ENCODE measurements around the gene LRP2. TPM values are rescaled to one million over a fixed set of nuclear protein-coding genes. Genes with fewer than 3 reads are reported as not detected.

LRP2 gene
- polyA plus RNA-seq, 1 of the 3 experiments (the other 2 are of a cell fraction): not detected

- H3K4me3 ChIP-seq (ENCODE audit: low read depth in 2 of 2, low read length in 1 of 2): no peak overlapping the region
- H3K4me1 ChIP-seq (ENCODE audit: control insufficient read depth in 1 of 2, insufficient read depth in 2 of 2, low read depth in 1 of 2, low read length in 1 of 2): no peaks in the 10 kb centered on the region
- H3K4me2 ChIP-seq: no peak overlapping the region
- H3K36me3 ChIP-seq (replicated peaks in 1 of 2; ENCODE audit: control insufficient read depth in 1 of 2, insufficient read depth in 2 of 2, low read length in 1 of 2): no peaks in the 10 kb centered on the region
- DNase-seq: no peak
- no peak overlapping the region for H3K9ac ChIP-seq
- POLR2A ChIA-PET: no interaction called here
- 0 out of 2 replicates have a peak overlapping the region, but pooled peaks have one; percentile 35 for H2AFZ ChIP-seq (ENCODE audit: low read depth)
- H3K9me2 ChIP-seq: no peaks in the 10 kb centered on the region
- no peaks in the 10 kb centered on the region for H3F3A ChIP-seq (replicated peaks; ENCODE audit: insufficient read depth)
- H3K9me3 ChIP-seq: no peaks in the 10 kb centered on the region
- H4K20me1 ChIP-seq (ENCODE audit: insufficient read depth): no peaks in the 10 kb centered on the region
- TF ChIP-seq MXI1 (IDR thresholded peaks at IDR 0.05; ENCODE audit: low read depth, low read length) (no peak), RCOR1 (IDR thresholded peaks at IDR 0.05; ENCODE audit: low read length) (no peak), PBX3 (IDR thresholded peaks at IDR 0.05) (no peak), TCF12 (IDR thresholded peaks at IDR 0.05) (no peak), RXRA (IDR thresholded peaks at IDR 0.05; ENCODE audit: borderline replicate concordance, low read depth) (no peak), NRF1 (IDR thresholded peaks at IDR 0.05; ENCODE audit: low read depth, low read length) (no peak), MAX (IDR thresholded peaks at IDR 0.05; ENCODE audit: low read depth) (no peak), SIN3A (IDR thresholded peaks at IDR 0.05; ENCODE audit: borderline replicate concordance, low read depth, low read length) (no peak), YY1 (IDR thresholded peaks at IDR 0.05; ENCODE audit: low read depth) (no peak), GABPA (IDR thresholded peaks at IDR 0.05; ENCODE audit: low read depth) (no peak), CHD2 (IDR thresholded peaks at IDR 0.05; ENCODE audit: low read length, partially characterized antibody) (no peak), ELF1 (IDR thresholded peaks at IDR 0.05) (no peak)
- no peaks in the 10 kb centered on the region for H3K27me3 ChIP-seq (ENCODE audit: insufficient read depth)
- WGBS (ENCODE audit: low lambda C conversion rate): 31% methylated on average over 4 of the region's 4 CpGs
- CTCF ChIA-PET: interaction anchor here (1.0 kb wide), 1 partner anchor 172 kb away, joined by 3 read pairs; no protein-coding TSS in a partner anchor
- no peak overlapping the region for H3K27ac ChIP-seq (ENCODE audit: low read depth in 2 of 2, low read length in 1 of 2)
- H3K79me2 ChIP-seq (ENCODE audit: insufficient read depth): no peaks in the 10 kb centered on the region
These were observed 58.6 kb downstream of the LRP2 start for GRCh38 chr2:169303579-169304305.

- 4% methylated on average over 4 of the region's 4 CpGs for WGBS (ENCODE audit: low lambda C conversion rate)
- H3F3A ChIP-seq (replicated peaks; ENCODE audit: insufficient read depth): no peaks in the 10 kb centered on the region
- CTCF ChIA-PET: no interaction called here
These were observed 60.0 kb downstream of the LRP2 start for GRCh38 chr2:169302364-169302763.

More at GRCh38 chr2:169302364-169302763, 60.0 kb downstream of the LRP2 start:
- Histone ChIP-seq H3K27ac (ENCODE audit: low read depth in 2 of 2, low read length in 1 of 2) (no peak overlapping the region), H3K27me3 (ENCODE audit: insufficient read depth) (no peaks in the 10 kb centered on the region), H3K9me2 (no peaks in the 10 kb centered on the region), H3K79me2 (ENCODE audit: insufficient read depth) (no peaks in the 10 kb centered on the region), H3K9ac (no peak overlapping the region), H4K20me1 (ENCODE audit: insufficient read depth) (no peaks in the 10 kb centered on the region), H3K4me1 (ENCODE audit: control insufficient read depth in 1 of 2, insufficient read depth in 2 of 2, low read depth in 1 of 2, low read length in 1 of 2) (no peaks in the 10 kb centered on the region), H3K9me3 (no peaks in the 10 kb centered on the region), H3K4me3 (ENCODE audit: low read depth in 2 of 2, low read length in 1 of 2) (no peak overlapping the region), H3K4me2 (no peak overlapping the region), H3K36me3 (replicated peaks in 1 of 2; ENCODE audit: control insufficient read depth in 1 of 2, insufficient read depth in 2 of 2, low read length in 1 of 2) (no peaks in the 10 kb centered on the region), H2AFZ (ENCODE audit: low read depth) (no peak overlapping the region)
- no peak for DNase-seq
- POLR2A ChIA-PET: no interaction called here
- TF ChIP-seq TAF1 (IDR thresholded peaks at IDR 0.05; ENCODE audit: borderline replicate concordance, low read depth, low read length): no peak
- no peak for TF ChIP-seq CTCF (IDR thresholded peaks at IDR 0.05)
- TF ChIP-seq GATA2 (CRISPR knock-in tag; IDR thresholded peaks at IDR 0.05): no peak
